Fibroblast of lung (primary cell): ENCODE results near the gene SYCN.

Source experiments
- CTCF ChIP-seq, 2 donors: IDR thresholded peaks in 1 of 2; conservative IDR thresholded peaks in 1 of 2; 1 replicate in 1 of 2; 2 replicates in 1 of 2; pipeline ENCODE4 v1.5.1; 2011 to 2012; ENCODE audit warnings: low read length in 2 of 2, control low read depth in 1 of 2, inconsistent platforms in 1 of 2, low read depth in 1 of 2, mild to moderate bottlenecking in 1 of 2
- EZH2 ChIP-seq: IDR thresholded peaks from 2 replicates; pipeline ENCODE4 v1.5.1; 2012; ENCODE audit warnings: low read length, control low read depth, mild to moderate bottlenecking; ENCODE audit errors: missing control alignments

GRCh38 chr19:39187552-39187943 is 16.5 kb downstream of the SYCN start:
- TF ChIP-seq CTCF (conservative IDR thresholded peaks at IDR 0.05 in 1 of 2, IDR thresholded peaks at IDR 0.05 in 1 of 2; ENCODE audit: low read depth in 1 of 2, low read length in 2 of 2) (no peak), EZH2 (no peak)
